A673 (cell line): ENCODE data around the gene GUK1. TPM values are rescaled to one million over a fixed set of nuclear protein-coding genes. Genes with fewer than 3 reads are reported as not detected.

Source experiments
- BruUV-seq: library from RNA; stranded (reverse); fragments of 400-500 nt; replicated peaks from 2 replicates; lab custom pipeline; 2021; lab: Mats Ljungman, UMichigan
- CTCF ChIA-PET: fragments of 300-600 bp; sonication (Branson Sonifier 250); formaldehyde crosslinking; loops from one replicate; lab custom pipeline; 2022; ENCODE audit warnings: antibody characterized with exemption; lab: Charles Lee
- POLR2A ChIA-PET: fragments of 300-600 bp; sonication (Branson Sonifier 250); formaldehyde crosslinking; loops from one replicate; lab custom pipeline; 2022; ENCODE audit warnings: antibody characterized with exemption; ENCODE audit not compliant: low non-redundant PET; lab: Charles Lee
- DNase-seq: peaks from one replicate; pipeline ENCODE4 v3.0.0-alpha.2; 2015; ENCODE audit warnings: low spot score
- H3K27ac ChIP-seq: fragments of 200-600 bp; sonication (generic); 2 replicates; pipeline ENCODE4 v1.5.1; 2016; ENCODE audit warnings: mixed run types, low read depth, mild to moderate bottlenecking, mixed read lengths, antibody characterized with exemption, low read length; ENCODE audit not compliant: poor library complexity, severe bottlenecking
- H3K27me3 ChIP-seq: fragments of 200-600 bp; sonication (generic); replicated peaks from 2 replicates; pipeline ENCODE4 v1.6.1; 2017; ENCODE audit warnings: mixed run types, low read depth, mild to moderate bottlenecking, mixed read lengths, antibody characterized with exemption, low read length; ENCODE audit not compliant: insufficient read depth, poor library complexity
- H3K36me3 ChIP-seq: fragments of 200-600 bp; sonication (generic); 2 replicates; pipeline ENCODE4 v1.6.1; 2016; ENCODE audit warnings: mixed run types, mild to moderate bottlenecking, mixed read lengths, antibody characterized with exemption, low read length; ENCODE audit not compliant: insufficient read depth, poor library complexity, severe bottlenecking
- H3K4me1 ChIP-seq: fragments of 200-600 bp; sonication (generic); 2 replicates; pipeline ENCODE4 v1.6.1; 2017; ENCODE audit warnings: mixed run types, mild to moderate bottlenecking, mixed read lengths, antibody characterized with exemption, low read length; ENCODE audit not compliant: insufficient read depth, poor library complexity, severe bottlenecking
- H3K4me3 ChIP-seq: fragments of 200-600 bp; sonication (generic); 2 replicates; pipeline ENCODE4 v1.5.1; 2016; ENCODE audit warnings: low read depth, mixed run types, mild to moderate bottlenecking, mixed read lengths, low read length; ENCODE audit not compliant: poor library complexity, severe bottlenecking
- H3K9me3 ChIP-seq: fragments of 200-600 bp; sonication (generic); 2 replicates; pipeline ENCODE4 v1.6.1; 2016; ENCODE audit warnings: mixed run types, low read depth, mild to moderate bottlenecking, mixed read lengths, antibody characterized with exemption, low read length; ENCODE audit not compliant: poor library complexity, severe bottlenecking
- EZH2 ChIP-seq: fragments of 200-600 bp; sonication (generic); IDR thresholded peaks from 2 replicates; pipeline ENCODE4 v1.6.1; 2017; ENCODE audit warnings: borderline replicate concordance, low read depth, mild to moderate bottlenecking, mixed read lengths, antibody characterized with exemption, low read length; ENCODE audit not compliant: poor library complexity, severe bottlenecking
- intact Hi-C: fragments of 100-400 bp; cut with micrococcal nuclease; formaldehyde crosslinking; loops from one replicate; pipeline ENCODE4 v1.10.0; 2022; ENCODE audit not compliant: unreplicated experiment
- total RNA-seq: library from RNA; stranded (reverse); gene quantifications from 2 replicates; pipeline ENCODE4 v1.2.3, GENCODE V29; 2021
- TF ChIP-seq, protein P1 (sequence below): fragments of 300-800, 200-600 bp; sonication (generic); conservative IDR thresholded peaks from 2 replicates; pipeline ENCODE4 v1.5.1; 2017; ENCODE audit warnings: low read depth, mild to moderate bottlenecking, antibody characterized with exemption, low read length, moderate library complexity, mixed read lengths

The GUK1 gene
- total RNA-seq, 1 experiment from 2014 or later = 130 TPM

DNA sequence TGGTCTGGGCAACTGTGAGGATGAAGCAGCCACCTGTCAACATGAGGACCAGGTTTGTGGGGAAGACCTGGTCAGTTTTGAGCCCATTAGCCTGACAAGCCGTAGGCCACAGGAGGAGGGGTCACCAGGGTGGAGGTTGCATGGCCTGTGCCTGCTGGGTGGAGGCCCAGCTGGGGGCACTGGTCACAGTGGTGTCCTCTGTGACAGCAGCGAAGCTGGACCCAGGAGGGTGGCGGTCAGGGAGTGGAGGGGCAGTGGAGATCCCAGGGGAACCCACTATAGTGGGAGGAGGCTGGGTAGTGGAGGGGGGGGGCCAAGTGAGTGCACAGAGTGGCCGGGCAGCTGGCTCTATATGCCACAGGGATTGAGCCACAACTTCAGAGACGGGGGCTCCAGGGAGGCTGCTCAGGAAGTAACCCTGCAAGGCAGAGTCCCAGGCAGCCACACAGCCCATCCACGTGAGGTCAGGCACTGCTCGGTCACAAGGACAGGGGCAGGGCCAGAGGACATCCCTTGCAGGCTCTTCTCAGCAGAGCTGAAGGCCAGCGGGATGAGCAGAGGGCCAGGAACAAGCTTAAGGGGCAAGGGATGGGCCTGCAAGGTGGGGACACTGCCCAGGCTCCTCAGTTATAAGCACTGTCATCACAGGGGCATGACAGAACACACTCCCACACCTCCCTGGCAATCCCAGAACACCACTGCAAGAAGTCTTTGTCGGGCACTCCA, 34.6 kb upstream of the GUK1 start:
- TF ChIP-seq, protein P1, sequence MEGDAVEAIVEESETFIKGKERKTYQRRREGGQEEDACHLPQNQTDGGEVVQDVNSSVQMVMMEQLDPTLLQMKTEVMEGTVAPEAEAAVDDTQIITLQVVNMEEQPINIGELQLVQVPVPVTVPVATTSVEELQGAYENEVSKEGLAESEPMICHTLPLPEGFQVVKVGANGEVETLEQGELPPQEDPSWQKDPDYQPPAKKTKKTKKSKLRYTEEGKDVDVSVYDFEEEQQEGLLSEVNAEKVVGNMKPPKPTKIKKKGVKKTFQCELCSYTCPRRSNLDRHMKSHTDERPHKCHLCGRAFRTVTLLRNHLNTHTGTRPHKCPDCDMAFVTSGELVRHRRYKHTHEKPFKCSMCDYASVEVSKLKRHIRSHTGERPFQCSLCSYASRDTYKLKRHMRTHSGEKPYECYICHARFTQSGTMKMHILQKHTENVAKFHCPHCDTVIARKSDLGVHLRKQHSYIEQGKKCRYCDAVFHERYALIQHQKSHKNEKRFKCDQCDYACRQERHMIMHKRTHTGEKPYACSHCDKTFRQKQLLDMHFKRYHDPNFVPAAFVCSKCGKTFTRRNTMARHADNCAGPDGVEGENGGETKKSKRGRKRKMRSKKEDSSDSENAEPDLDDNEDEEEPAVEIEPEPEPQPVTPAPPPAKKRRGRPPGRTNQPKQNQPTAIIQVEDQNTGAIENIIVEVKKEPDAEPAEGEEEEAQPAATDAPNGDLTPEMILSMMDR = no peak
- TF ChIP-seq EZH2 = no peak
- no peaks in the 10 kb centered on the region for H3K9me3 ChIP-seq
- CTCF ChIA-PET = no interaction called here
- H3K4me1 ChIP-seq = peaks cover 11% of the 10 kb centered on the region
- intact Hi-C loops = no loop called here
- BruUV-seq = no TSS peak
- H3K27ac ChIP-seq = no peak overlapping the region
- no peaks in the 10 kb centered on the region for H3K27me3 ChIP-seq
- H3K4me3 ChIP-seq = no peak overlapping the region
- no peak for DNase-seq
- H3K36me3 ChIP-seq = peaks cover 17% of the 10 kb centered on the region
- POLR2A ChIA-PET = no interaction called here

DNA sequence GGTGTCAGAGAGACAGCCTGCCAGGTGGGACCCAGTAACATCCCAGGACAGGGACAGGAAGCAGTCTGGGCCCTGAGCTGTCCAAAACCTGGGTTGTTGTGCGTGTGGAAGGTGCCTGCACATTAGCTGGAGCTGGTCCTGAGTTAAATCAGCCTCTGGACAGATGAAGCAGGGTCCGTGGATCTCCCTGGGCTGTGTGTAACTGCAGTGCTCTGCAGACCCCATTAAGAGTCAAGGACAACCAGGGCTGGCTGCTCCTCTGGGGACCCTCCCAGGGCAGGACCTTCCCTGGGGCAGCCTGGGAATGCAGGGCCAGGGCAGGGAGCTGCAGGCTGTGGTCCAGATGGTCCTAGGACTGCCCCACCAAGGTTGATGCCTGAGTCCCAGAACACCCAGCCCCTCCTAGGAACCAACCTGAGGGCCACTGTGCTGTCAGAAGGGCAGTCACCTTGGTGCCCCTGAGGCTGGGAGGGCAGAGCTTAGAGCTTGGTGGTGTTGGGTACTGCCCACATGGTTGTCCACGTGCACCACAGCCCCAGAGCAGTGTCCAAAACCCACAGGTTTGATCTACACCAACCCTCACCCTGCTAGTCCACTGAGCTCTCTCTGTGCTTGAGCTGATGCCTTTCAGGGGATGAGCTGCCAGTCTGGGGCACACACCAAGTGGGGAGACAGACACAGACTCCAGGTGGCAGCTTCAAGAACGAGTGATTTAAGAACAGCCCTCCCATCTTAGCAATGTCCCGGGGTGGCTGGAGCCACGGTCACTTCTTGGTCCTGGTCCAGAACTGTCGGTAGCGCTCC, 33.9 kb upstream of the GUK1 start:
- Histone ChIP-seq H3K36me3 (peaks cover 10% of the 10 kb centered on the region), H3K27me3 (no peaks in the 10 kb centered on the region), H3K9me3 (no peaks in the 10 kb centered on the region), H3K27ac (no peak overlapping the region), H3K4me3 (no peak overlapping the region), H3K4me1 (peaks cover 11% of the 10 kb centered on the region)
- CTCF ChIA-PET = no interaction called here
- TF ChIP-seq, protein P1 = no peak
- TF ChIP-seq EZH2 = no peak
- no TSS peak for BruUV-seq
- POLR2A ChIA-PET = no interaction called here
- no peak for DNase-seq
- intact Hi-C loops = no loop called here

DNA sequence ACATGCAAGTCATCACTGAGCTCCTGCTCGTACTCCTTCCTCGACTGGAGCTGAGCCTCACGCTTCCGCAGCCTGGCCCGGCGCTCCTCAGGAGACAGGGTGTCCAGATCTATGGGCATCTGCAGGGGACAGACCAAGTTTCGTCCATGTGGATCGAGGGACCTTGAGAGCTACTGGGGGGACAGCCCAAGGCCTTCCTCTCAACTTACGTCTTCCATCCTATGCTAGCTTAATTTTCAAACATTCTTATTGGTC, 33.4 kb upstream of the GUK1 start:
- Histone ChIP-seq H3K36me3 (peaks cover 9% of the 10 kb centered on the region), H3K27me3 (no peaks in the 10 kb centered on the region), H3K4me1 (peaks cover 11% of the 10 kb centered on the region), H3K27ac (no peak overlapping the region), H3K4me3 (no peak overlapping the region), H3K9me3 (no peaks in the 10 kb centered on the region)
- ChIA-PET CTCF (no interaction called here), POLR2A (no interaction called here)
- BruUV-seq = no TSS peak
- TF ChIP-seq EZH2 = no peak
- TF ChIP-seq, protein P1 = no peak
- no peak for DNase-seq
- intact Hi-C loops = no loop called here
